HepG2 (cell line): ENCODE measurements around the gene CILP2. TPM values are rescaled to one million over a fixed set of nuclear protein-coding genes. Genes with fewer than 3 reads are reported as not detected.
A peak's percentile ranks its signal among the peaks of the same experiment; 100 is the strongest.

Source experiments
- ATAC-seq: fragments of 200-7000 bp; cut with Tn5 transposase; 3 replicates; pipeline ENCODE4 v1.9.1; 2020; ENCODE audit warnings: mild to moderate bottlenecking, moderate library complexity
- BruUV-seq: library from RNA; stranded (reverse); fragments of 400-500 nt; replicated peaks from 2 replicates; lab custom pipeline; 2021; lab: Mats Ljungman, UMichigan
- CTCF ChIA-PET: fragments of 300-600 bp; formaldehyde crosslinking; extraction: SDS; loops from one replicate; lab custom pipeline; 2021; ENCODE audit warnings: low total read pairs, inconsistent platforms, low intra/inter-chr PET ratio; lab: Yijun Ruan, JAX
- POLR2A ChIA-PET: fragments of 350-600 bp; sonication (Branson Sonifier 250); formaldehyde crosslinking; loops from one replicate; lab custom pipeline; 2020; ENCODE audit warnings: antibody characterized with exemption, inconsistent platforms; lab: Yijun Ruan, JAX
- DNase-seq: peaks from one replicate; pipeline ENCODE4 v3.0.0-alpha.2; 2015; ENCODE audit warnings: low spot score
- FAIRE-seq: peaks from 3 replicates; lab custom pipeline; 2011; peaks lifted over from hg19 to GRCh38; lab: Jason Lieb, UNC
- H2AFZ ChIP-seq: one replicate; pipeline ENCODE4 v1.6.1; 2011; ENCODE audit warnings: low read length, inconsistent platforms
- H3K27ac ChIP-seq: fragments of 300-600 bp; 3 replicates; pipeline ENCODE4 v1.8.0; 2011; ENCODE audit warnings: mixed run types, mild to moderate bottlenecking, mixed read lengths, low read length, inconsistent platforms; ENCODE audit not compliant: insufficient read depth; ENCODE audit errors: extremely low read length
- H3K27me3 ChIP-seq, 2 experiments: fragments of 200-600 bp in 1 of 2; 2 replicates in 1 of 2; 3 replicates in 1 of 2; pipeline versions ENCODE4 v1.6.0 to v1.8.0; 2011; ENCODE audit warnings: low read length in 2 of 2, mild to moderate bottlenecking in 2 of 2, moderate library complexity in 2 of 2, inconsistent platforms in 1 of 2; ENCODE audit not compliant: insufficient read depth in 2 of 2, control insufficient read depth in 1 of 2
- H3K36me3 ChIP-seq, 2 experiments: fragments of 200-600 bp in 1 of 2; replicated peaks in 1 of 2; 2 replicates in 1 of 2; 3 replicates in 1 of 2; pipeline versions ENCODE4 v1.5.1 to v1.8.0; 2011; ENCODE audit warnings: low read length in 2 of 2, inconsistent platforms in 1 of 2; ENCODE audit not compliant: insufficient read depth in 2 of 2, control insufficient read depth in 1 of 2
- H3K4me1 ChIP-seq: 2 replicates; pipeline ENCODE4 v1.5.1; 2012; ENCODE audit warnings: low read length, inconsistent platforms; ENCODE audit not compliant: insufficient read depth
- H3K4me2 ChIP-seq: 2 replicates; pipeline ENCODE4 v1.6.0; 2011; ENCODE audit warnings: low read depth, low read length, inconsistent platforms
- H3K4me3 ChIP-seq, 3 experiments: fragments of 200-600 bp in 1 of 3; sonication (generic), shearing (Covaris generic) in 1 of 3; replicated peaks in 1 of 3; 2 replicates each; pipeline ENCODE4 v1.5.1; 2011 to 2016; ENCODE audit warnings: low read length in 3 of 3, inconsistent platforms in 2 of 3, low read depth in 2 of 3, mild to moderate bottlenecking in 2 of 3, control low read depth in 1 of 3, mixed read lengths in 1 of 3; ENCODE audit not compliant: insufficient read depth in 1 of 3
- H3K79me2 ChIP-seq: one replicate; pipeline ENCODE4 v1.6.1; 2011; ENCODE audit warnings: low read length, inconsistent platforms; ENCODE audit not compliant: insufficient read depth
- H3K9ac ChIP-seq: 2 replicates; pipeline ENCODE4 v1.6.0; 2011; ENCODE audit warnings: mild to moderate bottlenecking, low read depth, low read length, inconsistent platforms; ENCODE audit not compliant: insufficient read depth
- H3K9me3 ChIP-seq: 2 replicates; pipeline ENCODE4 v1.5.1; 2012; ENCODE audit warnings: mild to moderate bottlenecking, low read length
- H4K20me1 ChIP-seq: 2 replicates; pipeline ENCODE4 v1.6.0; 2011; ENCODE audit warnings: inconsistent platforms, mild to moderate bottlenecking, low read length, moderate library complexity; ENCODE audit not compliant: insufficient read depth
- ATAD3A ChIP-seq: sonication (generic); formaldehyde crosslinking; IDR thresholded peaks from 2 replicates; pipeline ENCODE4 v1.4.0; 2020; ENCODE audit warnings: missing genetic modification reagents
- BCL6 ChIP-seq: IDR thresholded peaks from 2 replicates; pipeline ENCODE4 v1.6.1; 2016; ENCODE audit warnings: missing genetic modification reagents, missing compliant biosample characterization
- BCLAF1 ChIP-seq: fragments of 450-650 bp; IDR thresholded peaks from 2 replicates; pipeline ENCODE4 v1.6.1; 2017; ENCODE audit warnings: mild to moderate bottlenecking
- FOXM1 ChIP-seq: sonication (generic); formaldehyde crosslinking; IDR thresholded peaks from 2 replicates; pipeline ENCODE4 v1.5.0; 2020; ENCODE audit warnings: missing genetic modification reagents
- GFI1 ChIP-seq: sonication (generic); formaldehyde crosslinking; IDR thresholded peaks from 2 replicates; pipeline ENCODE4 v1.5.0; 2020; ENCODE audit warnings: missing genetic modification reagents, mild to moderate bottlenecking, borderline replicate concordance
- POLR2A ChIP-seq, 2 experiments: IDR thresholded peaks; 2 replicates each; pipeline ENCODE4 v1.6.1; 2011; ENCODE audit warnings: low read depth in 2 of 2, low read length in 2 of 2, mild to moderate bottlenecking in 1 of 2, moderate library complexity in 1 of 2; ENCODE audit not compliant: insufficient read depth in 1 of 2
- SIN3B ChIP-seq: fragments of 150-350 bp; IDR thresholded peaks from 2 replicates; pipeline ENCODE4 v1.6.1; 2014; ENCODE audit warnings: low read length
- SNAPC2 ChIP-seq: sonication (generic); formaldehyde crosslinking; IDR thresholded peaks from 2 replicates; pipeline ENCODE4 v1.8.1; 2022; ENCODE audit warnings: mild to moderate bottlenecking, missing genetic modification reagents
- WGBS: methylation state at CpG from one replicate; pipeline ENCODE4 v1.1.6; 2017; ENCODE audit warnings: low lambda C conversion rate; 5-methylcytosine and 5-hydroxymethylcytosine counted together
- in situ Hi-C: cut with HindIII; loops from 2 replicates; pipeline ENCODE4 v1.10.0; 2017; ENCODE audit warnings: low pct_unique_long_range_greater_than_20kb; ENCODE audit not compliant: extremely low pct_ligation_motif_present
- intact Hi-C: fragments of 100-400 bp; cut with micrococcal nuclease; formaldehyde crosslinking; loops from one replicate; pipeline ENCODE4 v1.10.0; 2022; ENCODE audit not compliant: unreplicated experiment
- polyA plus RNA-seq, 8 experiments: library from polyadenylated mRNA; depleted of rRNA in 3 of 8; stranded (reverse) in 7 of 8; unstranded in 1 of 8; fragments of >200 nt; fragmentation: Illumina TruSeq in 4 of 8; extraction: Trizol in 4 of 8; gene quantifications; 2 replicates each; pipeline versions ENCODE4 v1.2.1 to v1.2.3, GENCODE V29; 2011 to 2016; ENCODE audit warnings: low read depth in 4 of 8, missing spikeins in 1 of 8, mixed read lengths in 1 of 8; ENCODE audit not compliant: insufficient read depth in 1 of 8
- total RNA-seq, 5 experiments: library from RNA; depleted of rRNA; stranded (reverse); fragments of >200 nt; fragmentation: Illumina TruSeq; extraction: Trizol; gene quantifications; 2 replicates each; pipeline ENCODE4 v1.2.3, GENCODE V29; 2016; ENCODE audit warnings: low read depth in 1 of 5

CILP2 gene
- total and polyA plus RNA-seq, 2 of the 13 experiments (the other 11 are each of a cell fraction or from before 2014, with no cell fraction given) = 0.09 to 0.37 TPM

- BruUV-seq = no TSS peak
- no peak for ATAC-seq
- ChIA-PET CTCF (no interaction called here), POLR2A (no interaction called here)
- Histone ChIP-seq H3K36me3 (peaks cover 4 to 19% of the 10 kb centered on the region in 2 experiments; a peak in 3 of 5 replicates), H3K9ac (no peak overlapping the region), H3K4me2 (no peak overlapping the region), H3K9me3 (no peaks in the 10 kb centered on the region), H3K27ac (no peak overlapping the region), H4K20me1 (no peaks in the 10 kb centered on the region), H3K27me3 (no peaks in the 10 kb centered on the region), H2AFZ (no peak overlapping the region), H3K79me2 (no peaks in the 10 kb centered on the region), H3K4me1 (peaks cover 4% of the 10 kb centered on the region; the same call in 1 of the 2 replicates), H3K4me3 (no peak overlapping the region)
- no peak for DNase-seq
- intact Hi-C loops (loop anchor here (5.0 kb wide), 2 partner anchors 112 to 427 kb away; partner anchors contain the start of gene GMIP), in situ Hi-C loops (loop anchor here (25.0 kb wide), 1 partner anchor 432 kb away; no protein-coding TSS in a partner anchor)
- WGBS = 94% methylated on average over 8 of the region's 9 CpGs
- TF ChIP-seq POLR2A (IDR thresholded peaks at IDR 0.05; ENCODE audit: insufficient read depth in 1 of 2, low read depth in 2 of 2, low read length in 2 of 2) (0 out of 4 replicates have a peak, but pooled peaks of 1 of the 2 experiments have one; percentile 18), SNAPC2 (CRISPR knock-in tag) (no peak)
- no peak for FAIRE-seq
Measured at GRCh38 chr19:19530423-19530804, 7.7 kb upstream of the CILP2 start.

- in situ Hi-C loops = loop anchor here (25.0 kb wide), 1 partner anchor 431 kb away; no protein-coding TSS in a partner anchor
- no peak for TF ChIP-seq FOXM1 (CRISPR knock-in tag)
- TF ChIP-seq SIN3B = no peak
- no peak for TF ChIP-seq GFI1 (CRISPR knock-in tag)
- no peak for TF ChIP-seq ATAD3A (CRISPR knock-in tag)
- no peak for TF ChIP-seq BCL6 (CRISPR knock-in tag)
- no peak for TF ChIP-seq POLR2A (IDR thresholded peaks at IDR 0.05; ENCODE audit: insufficient read depth in 1 of 2, low read depth in 2 of 2, low read length in 2 of 2)
- no peak for TF ChIP-seq BCLAF1
- Histone ChIP-seq H3K9ac (no peak overlapping the region), H3K79me2 (no peaks in the 10 kb centered on the region), H3K27me3 (no peaks in the 10 kb centered on the region), H3K9me3 (no peaks in the 10 kb centered on the region), H4K20me1 (no peaks in the 10 kb centered on the region), H2AFZ (no peak overlapping the region), H3K27ac (no peak overlapping the region), H3K4me1 (peaks cover 4% of the 10 kb centered on the region; the same call in 1 of the 2 replicates), H3K4me2 (no peak overlapping the region), H3K4me3 (no peak overlapping the region), H3K36me3 (peaks cover 4 to 19% of the 10 kb centered on the region in 2 experiments; a peak in 3 of 5 replicates)
- ChIA-PET POLR2A (no interaction called here), CTCF (no interaction called here)
- FAIRE-seq (no peak), ATAC-seq (no peak), DNase-seq (no peak)
- no TSS peak for BruUV-seq
- WGBS = 93% methylated on average over 4 of the region's 4 CpGs
- intact Hi-C loops = loop anchor here (5.0 kb wide), 2 partner anchors 111 to 426 kb away; partner anchors contain the start of gene GMIP
Measured at GRCh38 chr19:19530889-19531288, 7.2 kb upstream of the CILP2 start.
